ENCODE results near the gene STK32A. TPM values are rescaled to one million over a fixed set of nuclear protein-coding genes. Genes with fewer than 3 reads are reported as not detected.

The STK32A gene
- total and polyA plus RNA-seq, 4 donors = 0.03 to 0.17 (median 0.09) TPM

DNA sequence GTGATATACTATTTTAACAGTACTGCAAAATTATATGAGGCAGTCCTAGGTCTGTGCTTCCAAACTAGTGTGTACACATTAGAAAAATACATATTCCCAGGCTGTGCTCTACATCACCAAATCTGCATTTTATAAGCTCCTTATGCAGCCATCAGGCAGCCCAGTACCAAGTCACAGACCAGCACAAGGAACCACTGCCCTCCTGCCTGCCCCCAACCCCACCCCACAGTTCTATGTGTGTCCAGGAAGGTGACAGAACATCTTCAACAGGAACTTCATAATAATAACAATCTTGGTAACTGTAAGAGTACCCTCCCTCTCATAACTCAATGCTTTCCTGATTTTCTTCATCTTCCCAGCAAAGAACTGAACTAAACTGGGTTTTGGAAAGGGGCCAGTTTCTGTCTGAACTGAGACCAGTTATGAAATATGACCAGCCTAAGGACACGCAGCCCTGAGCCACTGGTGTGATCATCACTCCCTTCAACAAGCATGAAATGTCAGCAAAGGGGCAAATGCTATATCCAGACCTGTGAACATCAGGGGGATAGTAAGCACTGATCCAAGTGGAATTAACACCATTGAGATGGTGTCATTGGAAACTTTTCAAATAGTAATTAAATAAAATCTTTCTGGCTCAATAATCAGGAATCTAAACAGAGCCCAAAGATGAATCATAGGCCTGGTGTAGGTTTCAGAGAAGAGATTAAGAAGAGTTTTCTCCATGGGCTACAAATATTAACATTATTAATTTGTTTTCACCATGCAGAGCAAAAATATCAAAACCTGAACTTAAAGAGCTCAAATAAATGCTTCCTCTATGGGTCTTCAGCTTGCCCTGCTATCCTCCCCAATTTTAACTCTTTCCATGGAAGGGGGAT is 192.9 kb downstream of the STK32A start:
- H3K27me3 ChIP-seq (ENCODE audit: control insufficient read depth in 4 of 4, insufficient read depth in 4 of 4, low read length in 3 of 4) = peaks cover 0 to 5% (median 0%) of the 10 kb centered on the region in 4 donors
- no peak for DNase-seq (ENCODE audit: low spot score)
- no peaks in the 10 kb centered on the region for H3K4me1 ChIP-seq (ENCODE audit: control insufficient read depth in 4 of 4, insufficient read depth in 4 of 4, low read length in 3 of 4)
- H3K36me3 ChIP-seq (ENCODE audit: control insufficient read depth in 4 of 4, insufficient read depth in 3 of 4, low read depth in 1 of 4, low read length in 3 of 4) = no peaks in the 10 kb centered on the region
- no peak overlapping the region for H3K27ac ChIP-seq (ENCODE audit: low read depth in 1 of 2, low read length in 2 of 2)
- WGBS = 73% methylated on average over 1 of the region's 1 CpG
- H3K9ac ChIP-seq (ENCODE audit: low read depth in 1 of 2, low read length in 2 of 2) = no peak overlapping the region
- TF ChIP-seq HNF4G (IDR thresholded peaks at IDR 0.05) (no peak), RXRA (IDR thresholded peaks at IDR 0.05) (no peak), MAX (IDR thresholded peaks at IDR 0.05) (no peak), CTCF (IDR thresholded peaks at IDR 0.05; ENCODE audit: low read depth, low read length, missing input control) (no peak), RAD21 (IDR thresholded peaks at IDR 0.05) (no peak), NR2F2 (IDR thresholded peaks at IDR 0.05) (no peak), TAF1 (conservative IDR thresholded peaks at IDR 0.05) (no peak)
- H3K9me3 ChIP-seq (ENCODE audit: control insufficient read depth in 4 of 4, low read length in 3 of 4) = no peaks in the 10 kb centered on the region
- no peak overlapping the region for H3K4me3 ChIP-seq (ENCODE audit: low read depth in 1 of 3, low read length in 3 of 3)

GRCh38 chr5:147430628-147431027 is 195.8 kb downstream of the STK32A start:
- Histone ChIP-seq H3K4me3 (ENCODE audit: low read depth in 1 of 3, low read length in 3 of 3) (no peak overlapping the region), H3K36me3 (ENCODE audit: control insufficient read depth in 4 of 4, insufficient read depth in 3 of 4, low read depth in 1 of 4, low read length in 3 of 4) (no peaks in the 10 kb centered on the region), H3K9me3 (ENCODE audit: control insufficient read depth in 4 of 4, low read length in 3 of 4) (no peaks in the 10 kb centered on the region), H3K27ac (ENCODE audit: low read depth in 1 of 2, low read length in 2 of 2) (no peak overlapping the region), H3K27me3 (ENCODE audit: control insufficient read depth in 4 of 4, insufficient read depth in 4 of 4, low read length in 3 of 4) (peaks cover 0 to 2% (median 0%) of the 10 kb centered on the region in 4 donors), H3K4me1 (ENCODE audit: control insufficient read depth in 4 of 4, insufficient read depth in 4 of 4, low read length in 3 of 4) (no peaks in the 10 kb centered on the region), H3K9ac (ENCODE audit: low read depth in 1 of 2, low read length in 2 of 2) (no peak overlapping the region)
- TF ChIP-seq EGR1 (IDR thresholded peaks at IDR 0.05; ENCODE audit: low read depth in 2 of 2) (no peak), CTCF (IDR thresholded peaks at IDR 0.05; ENCODE audit: low read depth, low read length, missing input control) (no peak), SP1 (IDR thresholded peaks at IDR 0.05) (no peak), GABPA (IDR thresholded peaks at IDR 0.05 in 1 of 2, conservative IDR thresholded peaks at IDR 0.05 in 1 of 2) (no peak), HNF4A (conservative IDR thresholded peaks at IDR 0.05) (no peak)
- 97% methylated on average over 2 of the region's 2 CpGs for WGBS
- DNase-seq (ENCODE audit: low spot score) = no peak

DNA sequence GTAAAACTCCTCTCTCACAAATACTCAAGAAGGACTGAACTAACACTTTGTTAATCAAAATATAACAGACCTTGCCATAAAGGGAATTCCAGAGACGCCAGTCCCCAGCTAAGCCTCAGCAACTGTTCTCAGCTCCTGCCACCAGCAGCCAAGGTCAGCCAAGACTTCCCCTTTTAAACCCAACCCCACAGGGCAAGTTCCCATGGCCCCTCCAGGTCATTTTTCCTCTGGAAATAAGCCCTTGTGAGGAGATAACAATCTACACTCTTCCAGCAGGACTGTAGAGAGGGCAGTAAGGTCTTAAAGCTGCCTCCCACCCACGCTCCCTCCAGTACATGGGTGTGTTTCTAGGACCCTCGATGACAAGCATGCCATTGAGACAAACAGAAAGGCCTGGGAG is 196.8 kb downstream of the STK32A start:
- no peak for DNase-seq (ENCODE audit: low spot score)
- TF ChIP-seq CTCF (IDR thresholded peaks at IDR 0.05; ENCODE audit: low read depth, low read length, missing input control) (no peak), SP1 (IDR thresholded peaks at IDR 0.05) (no peak), HNF4G (IDR thresholded peaks at IDR 0.05) (no peak), MAX (IDR thresholded peaks at IDR 0.05) (no peak), RAD21 (IDR thresholded peaks at IDR 0.05) (no peak), FOXA1 (IDR thresholded peaks at IDR 0.05) (no peak), GABPA (IDR thresholded peaks at IDR 0.05 in 1 of 2, conservative IDR thresholded peaks at IDR 0.05 in 1 of 2) (no peak), HNF4A (conservative IDR thresholded peaks at IDR 0.05) (no peak), EGR1 (IDR thresholded peaks at IDR 0.05; ENCODE audit: low read depth in 2 of 2) (no peak), TAF1 (conservative IDR thresholded peaks at IDR 0.05) (no peak), JUND (IDR thresholded peaks at IDR 0.05) (no peak), YY1 (IDR thresholded peaks at IDR 0.05) (no peak), RXRA (IDR thresholded peaks at IDR 0.05) (no peak), NR2F2 (IDR thresholded peaks at IDR 0.05) (no peak)
- WGBS = 67% methylated on average over 3 of the region's 3 CpGs
- Histone ChIP-seq H3K9ac (ENCODE audit: low read depth in 1 of 2, low read length in 2 of 2) (no peak overlapping the region), H3K4me3 (ENCODE audit: low read depth in 1 of 3, low read length in 3 of 3) (no peak overlapping the region), H3K27me3 (ENCODE audit: control insufficient read depth in 4 of 4, insufficient read depth in 4 of 4, low read length in 3 of 4) (peaks cover 0 to 3% (median 0%) of the 10 kb centered on the region in 4 donors), H3K27ac (ENCODE audit: low read depth in 1 of 2, low read length in 2 of 2) (no peak overlapping the region), H3K9me3 (ENCODE audit: control insufficient read depth in 4 of 4, low read length in 3 of 4) (no peaks in the 10 kb centered on the region), H3K4me1 (ENCODE audit: control insufficient read depth in 4 of 4, insufficient read depth in 4 of 4, low read length in 3 of 4) (no peaks in the 10 kb centered on the region), H3K36me3 (ENCODE audit: control insufficient read depth in 4 of 4, insufficient read depth in 3 of 4, low read depth in 1 of 4, low read length in 3 of 4) (no peaks in the 10 kb centered on the region)

Measured in liver (tissue), 9 donors.